NCI-H1105 (cell line): Measurements from ENCODE around the gene USP10.
A peak's percentile ranks its signal among the peaks of the same experiment; 100 is the strongest.

ENCODE experiments used
- DNase-seq: peaks from one replicate; lab custom pipeline; 2025; lab: John Stamatoyannopoulos, UW

The USP10 gene

DNA sequence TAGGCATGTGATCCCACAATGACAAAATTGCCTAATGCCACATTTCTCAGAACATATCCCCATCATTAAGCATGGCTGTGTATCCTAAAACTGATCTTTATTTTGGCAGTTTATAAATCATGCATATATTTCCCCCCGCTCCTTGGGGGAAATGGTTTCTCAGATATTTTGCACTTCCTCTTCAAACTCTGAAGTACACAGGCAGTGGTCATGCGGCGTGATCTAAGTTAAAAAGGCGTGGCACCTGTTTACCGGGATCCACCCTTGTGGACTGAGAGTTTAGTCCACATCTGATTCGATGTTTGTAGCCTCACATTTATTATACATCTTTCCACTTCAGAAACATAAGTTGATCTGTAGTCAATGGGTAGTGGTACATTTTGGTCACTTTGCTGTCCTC lies 51.4 kb downstream of the USP10 start:
- no peak for DNase-seq

DNA sequence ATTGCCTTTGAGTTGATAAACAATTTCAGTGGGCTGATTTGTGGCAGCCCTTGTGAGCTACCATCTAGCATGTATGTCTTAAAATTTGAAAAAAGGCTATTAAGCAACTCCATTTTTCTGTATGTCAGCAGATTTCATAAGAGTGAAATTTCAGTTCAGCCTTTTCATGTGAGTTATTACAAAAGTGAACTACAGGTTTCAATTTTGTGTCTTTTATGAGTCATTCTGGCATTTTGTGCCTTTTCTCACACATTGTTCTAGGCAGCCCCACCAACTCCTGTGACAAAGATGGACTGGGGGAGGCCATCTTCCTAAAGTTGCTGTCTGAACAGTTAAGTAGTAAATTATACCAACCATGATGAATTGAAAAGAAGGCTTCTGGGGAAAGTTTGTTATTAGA lies 52.1 kb downstream of the USP10 start:
- DNase-seq, result no peak

DNA sequence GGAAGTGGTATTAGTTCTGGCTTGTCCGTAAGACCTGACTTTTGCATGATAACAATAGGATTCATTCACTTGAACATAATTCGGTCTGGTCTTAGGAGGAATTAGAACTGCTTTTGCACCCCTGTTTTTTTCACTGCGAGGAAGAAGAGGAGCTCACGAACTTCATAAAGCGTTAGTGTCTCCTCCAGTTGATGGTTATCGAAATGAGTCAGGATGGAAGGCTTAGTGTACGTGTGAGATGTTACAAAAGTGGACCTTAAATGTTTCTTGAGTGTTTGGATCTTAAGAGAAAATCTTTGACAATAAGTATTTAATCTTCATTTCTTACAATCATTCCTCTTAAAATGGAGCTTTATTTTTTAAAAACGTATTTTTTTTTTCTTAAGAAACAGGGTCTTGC lies 52.8 kb downstream of the USP10 start:
- DNase-seq, result no peak

DNA sequence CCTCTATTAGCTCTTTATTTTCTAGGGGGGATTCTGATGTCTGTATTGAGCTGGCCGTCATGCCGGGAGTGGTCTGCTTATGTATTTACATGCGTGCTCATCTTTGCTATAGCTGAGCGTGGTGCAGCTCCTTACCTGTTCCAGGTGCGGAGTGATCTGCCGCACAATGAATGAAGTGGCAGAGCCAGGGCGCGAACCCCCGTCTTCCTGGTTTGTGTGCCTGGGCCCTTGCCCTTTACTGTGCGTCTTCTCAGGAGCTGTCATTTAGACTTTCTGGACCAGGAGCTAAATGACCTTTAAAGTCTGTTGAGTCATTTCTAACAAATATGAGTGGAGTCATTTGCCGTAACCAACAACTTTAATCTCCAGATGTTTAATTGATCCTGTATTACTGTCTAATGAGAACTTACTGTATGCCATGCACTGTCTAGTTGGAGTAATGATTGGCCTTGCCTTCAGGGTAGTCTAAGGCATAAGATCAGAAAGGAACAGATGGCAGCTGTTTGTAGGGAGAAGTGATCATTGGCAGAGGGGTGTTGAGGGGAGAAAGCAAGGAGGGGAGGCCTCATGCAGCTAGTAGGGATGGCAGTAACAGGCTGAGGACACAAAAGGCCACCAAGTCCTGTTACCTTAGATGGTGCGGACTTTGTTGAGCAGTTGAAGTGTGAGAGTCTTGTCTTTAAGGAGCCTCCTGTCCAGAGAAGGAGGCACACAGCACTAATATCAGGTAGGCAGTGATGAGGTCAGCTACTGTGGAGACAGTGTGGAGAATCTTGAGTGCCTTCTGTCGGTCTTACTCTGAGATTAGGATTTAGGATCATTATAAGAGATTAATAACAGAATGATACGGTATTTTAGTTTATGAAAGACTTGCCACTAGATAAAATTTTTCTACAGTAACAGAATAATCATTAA lies 53.9 kb downstream of the USP10 start:
- no peak for DNase-seq

DNA sequence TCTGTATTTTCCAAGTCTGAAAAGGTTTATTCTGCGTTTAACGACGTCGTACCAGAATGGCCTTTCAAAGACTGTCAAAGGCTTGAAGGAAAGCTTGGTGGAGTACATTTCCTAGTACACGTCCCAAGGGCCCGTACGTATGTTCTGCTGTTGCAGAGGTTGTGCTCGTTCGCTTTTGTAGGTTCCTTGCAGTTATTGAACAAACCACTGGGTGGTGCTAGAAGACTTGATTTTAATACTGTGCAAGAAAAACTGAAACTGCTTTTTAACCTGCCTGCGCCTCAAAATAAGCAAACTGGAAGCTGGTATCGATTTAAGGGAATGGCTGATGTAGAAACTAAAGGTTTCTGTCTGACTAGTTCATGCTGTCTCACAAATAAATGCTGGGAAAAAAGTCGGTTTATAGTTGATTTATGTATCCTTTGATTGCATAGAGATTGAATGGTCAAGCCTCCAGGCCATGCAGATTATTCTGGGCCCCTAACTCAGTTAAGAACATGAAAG lies 54.6 kb downstream of the USP10 start:
- peak; percentile 19 for DNase-seq

DNA sequence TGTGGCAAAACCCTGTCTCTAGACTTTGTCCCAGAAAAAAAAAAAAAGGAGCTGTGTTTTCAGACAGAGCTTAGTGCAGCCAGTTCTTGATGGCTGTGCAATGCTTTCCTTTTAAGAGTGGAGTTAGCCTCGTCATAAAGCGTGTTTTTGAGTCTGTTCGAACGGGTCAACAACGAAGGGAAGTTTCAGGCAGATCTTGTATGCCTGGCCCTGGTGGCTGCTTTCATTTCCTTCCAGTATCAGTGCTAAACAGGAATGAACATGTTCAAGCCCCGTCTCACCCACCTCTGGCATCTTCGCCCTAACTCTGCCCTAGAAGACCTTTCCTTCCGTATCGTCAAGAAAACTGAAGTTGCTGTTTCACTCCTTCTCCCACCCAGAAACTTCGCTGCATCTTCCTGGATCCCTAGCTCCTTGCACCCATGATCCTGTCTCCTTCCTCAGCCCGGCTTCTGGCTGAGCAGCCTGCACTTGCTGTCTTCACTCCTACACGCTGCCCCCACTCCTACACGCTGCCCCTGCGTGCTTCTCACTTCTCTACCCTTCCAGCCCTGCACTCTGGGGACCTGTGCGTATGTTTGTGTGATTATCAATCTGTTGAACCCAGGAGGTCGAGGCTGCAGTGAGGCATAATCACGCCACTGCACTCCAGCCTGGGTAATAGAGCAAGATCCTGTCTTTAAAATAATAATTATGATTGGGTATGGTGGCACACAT lies 55.3 kb downstream of the USP10 start:
- DNase-seq, result no peak

DNA sequence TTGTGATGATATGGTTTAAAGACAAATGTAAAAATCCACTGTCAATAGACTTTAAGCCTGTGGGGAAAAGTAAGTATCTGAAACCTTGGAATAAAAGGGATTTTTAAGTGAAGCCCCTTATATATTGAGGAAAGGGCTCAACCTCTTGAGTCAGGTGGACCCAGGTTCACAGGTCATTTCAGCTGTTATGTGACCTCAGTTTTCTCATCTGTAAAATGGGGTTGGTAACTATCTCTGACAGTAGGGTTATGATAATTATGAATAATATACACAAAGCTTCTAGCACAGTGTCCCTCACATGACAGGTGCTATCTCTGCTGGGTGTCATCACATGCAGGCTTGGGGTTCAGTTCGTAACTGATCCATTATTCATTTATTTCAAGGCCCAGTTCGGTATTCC lies 57.0 kb downstream of the USP10 start:
- DNase-seq, result no peak

DNA sequence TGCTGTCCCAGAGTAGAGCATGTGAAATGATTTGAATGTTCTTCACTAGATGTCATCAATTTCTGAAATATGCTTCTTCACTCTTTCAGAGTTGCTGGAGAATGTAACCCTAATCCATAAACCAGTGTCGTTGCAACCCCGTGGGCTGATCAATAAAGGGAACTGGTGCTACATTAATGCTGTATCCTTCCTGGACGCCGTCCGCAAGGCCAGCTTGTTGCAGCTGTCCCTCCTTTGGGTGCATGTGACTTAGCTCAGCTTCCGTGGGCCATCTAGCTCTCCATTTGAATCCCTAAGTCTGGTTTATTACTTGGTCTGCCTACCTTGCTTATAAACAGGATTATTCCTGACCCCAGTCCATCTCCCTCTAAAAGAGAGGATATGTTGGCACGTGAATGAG lies 58.8 kb downstream of the USP10 start:
- DNase-seq, result no peak

DNA sequence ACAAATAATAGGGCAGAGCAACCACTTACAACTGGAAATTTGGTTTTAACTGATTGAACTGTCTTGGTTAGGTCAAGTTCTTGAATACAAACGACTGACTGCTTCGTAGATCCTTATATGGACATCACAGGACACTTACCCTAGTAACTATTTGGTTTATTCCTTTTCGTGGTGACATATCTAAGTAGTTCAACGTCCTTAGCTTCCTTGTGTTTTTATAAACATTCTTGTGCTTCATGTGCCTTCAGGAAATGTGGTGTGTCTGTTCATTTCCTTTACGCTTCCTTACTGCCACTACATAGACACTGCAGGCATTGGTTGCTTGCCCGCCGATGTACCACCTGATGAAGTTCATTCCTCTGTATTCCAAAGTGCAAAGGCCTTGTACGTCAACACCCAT lies 59.3 kb downstream of the USP10 start:
- DNase-seq, result no peak

DNA sequence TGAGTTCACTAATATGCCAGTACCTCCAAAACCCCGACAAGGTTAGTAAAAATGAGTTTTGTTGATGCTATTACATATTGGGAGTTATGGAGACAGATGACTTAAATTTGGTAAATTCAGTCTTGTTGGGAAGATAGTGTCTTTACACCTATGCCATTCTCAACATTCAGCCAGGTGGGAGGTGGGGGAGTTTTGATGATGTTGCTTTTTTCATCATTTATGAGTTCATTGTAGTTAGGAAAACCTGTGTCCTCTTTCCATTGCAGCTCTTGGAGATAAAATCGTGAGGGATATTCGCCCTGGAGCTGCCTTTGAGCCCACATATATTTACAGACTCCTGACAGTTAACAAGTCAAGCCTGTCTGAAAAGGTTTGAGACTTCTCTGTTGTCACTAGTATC lies 60.1 kb downstream of the USP10 start:
- no peak for DNase-seq

DNA sequence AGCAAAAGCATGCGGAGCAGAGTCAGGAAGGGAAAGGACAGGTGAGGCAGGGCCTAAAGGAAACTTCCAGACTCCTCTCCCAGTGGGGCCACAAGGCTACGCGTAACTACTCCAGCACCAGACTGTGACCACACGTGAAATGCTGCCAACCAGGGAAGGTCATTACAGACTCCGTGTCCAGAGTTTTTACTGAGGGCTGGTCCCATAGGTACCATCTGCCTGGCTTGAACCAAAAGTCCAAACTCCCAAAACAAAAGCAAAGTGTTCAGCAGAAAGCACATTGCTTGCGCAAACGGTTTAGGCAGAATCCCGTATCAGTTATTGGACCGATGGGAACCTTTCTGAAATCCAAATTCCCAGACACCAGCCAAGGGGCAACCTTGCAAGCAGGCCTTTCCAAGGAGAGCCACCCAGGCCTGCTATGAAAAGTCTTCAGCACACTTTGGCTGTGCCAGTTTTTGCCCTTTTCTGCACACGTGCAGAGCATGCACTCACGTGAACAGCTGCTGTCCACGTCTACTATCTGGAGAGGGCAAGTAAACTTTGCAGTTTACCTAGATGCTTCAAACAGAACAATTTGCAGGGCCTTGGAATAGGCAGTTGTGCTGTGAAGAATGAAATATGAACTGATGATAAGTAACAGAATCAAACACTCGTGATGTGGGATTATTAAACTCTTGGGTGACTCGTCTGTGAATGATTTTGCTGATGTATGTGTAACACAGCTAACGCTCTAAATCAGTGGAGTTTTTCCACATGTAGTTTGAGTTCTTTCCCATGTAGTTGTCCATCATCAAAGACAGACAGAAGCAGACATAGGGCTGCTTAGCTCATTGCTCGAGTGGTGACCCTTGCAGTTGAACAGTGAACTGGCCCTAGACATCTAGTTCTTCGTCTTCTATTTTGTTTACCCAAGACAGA lies 61.9 kb downstream of the USP10 start:
- DNase-seq, result no peak

DNA sequence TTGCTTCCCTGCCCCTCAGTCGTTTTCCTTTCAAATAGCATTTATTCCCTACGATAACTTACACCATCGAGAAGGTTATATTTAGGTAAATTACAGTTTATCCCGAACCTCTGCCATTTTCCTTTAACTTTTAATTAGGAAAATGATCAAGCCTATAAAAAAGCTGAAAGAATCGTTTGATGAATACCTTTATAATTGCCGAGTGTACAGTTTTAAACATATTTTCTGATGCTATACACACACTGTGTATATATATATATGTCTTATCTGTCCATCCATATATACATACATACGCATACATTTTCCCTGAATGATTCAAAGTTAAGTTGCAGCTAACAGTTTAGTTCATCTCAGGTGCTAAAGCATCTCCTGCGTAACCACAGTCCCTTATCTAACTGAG lies 63.4 kb downstream of the USP10 start:
- no peak for DNase-seq

DNA sequence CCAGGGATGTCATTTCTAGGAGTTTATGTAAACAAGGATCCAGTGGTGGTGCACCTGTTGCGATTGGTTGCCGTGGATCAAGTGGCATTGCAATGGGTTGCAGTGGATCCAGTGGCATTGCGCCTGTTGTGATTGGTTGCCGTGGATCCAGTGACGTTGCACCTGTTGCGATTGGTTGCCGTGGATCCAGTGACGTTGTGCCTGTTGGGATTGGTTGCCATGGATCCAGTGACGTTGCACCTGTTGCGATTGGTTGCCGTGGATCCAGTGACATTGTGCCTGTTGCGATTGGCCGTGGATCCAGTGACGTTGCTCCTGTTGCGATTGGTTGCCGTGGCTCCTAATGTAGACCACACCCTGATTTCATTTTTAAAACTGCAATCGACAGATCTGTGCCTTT lies 63.8 kb downstream of the USP10 start:
- no peak for DNase-seq

DNA sequence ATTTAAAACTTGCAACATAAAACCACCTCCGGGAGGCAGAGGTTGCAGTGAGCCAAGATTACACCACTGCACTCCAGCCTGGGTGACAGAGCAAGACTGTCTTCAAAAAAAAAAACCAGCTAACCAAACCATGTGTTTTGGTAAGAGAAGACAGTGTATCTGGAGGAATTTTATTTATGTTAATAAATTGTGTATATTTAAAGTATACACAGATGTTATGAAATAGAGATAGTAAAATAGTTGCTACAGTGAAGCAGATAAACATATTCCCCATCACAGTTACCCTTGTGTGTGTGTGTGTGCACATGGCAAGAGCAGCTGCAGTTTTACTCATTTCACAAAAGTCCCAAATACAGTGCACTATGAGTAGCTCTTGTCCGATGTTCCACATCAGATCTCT lies 65.2 kb downstream of the USP10 start:
- DNase-seq, result no peak

DNA sequence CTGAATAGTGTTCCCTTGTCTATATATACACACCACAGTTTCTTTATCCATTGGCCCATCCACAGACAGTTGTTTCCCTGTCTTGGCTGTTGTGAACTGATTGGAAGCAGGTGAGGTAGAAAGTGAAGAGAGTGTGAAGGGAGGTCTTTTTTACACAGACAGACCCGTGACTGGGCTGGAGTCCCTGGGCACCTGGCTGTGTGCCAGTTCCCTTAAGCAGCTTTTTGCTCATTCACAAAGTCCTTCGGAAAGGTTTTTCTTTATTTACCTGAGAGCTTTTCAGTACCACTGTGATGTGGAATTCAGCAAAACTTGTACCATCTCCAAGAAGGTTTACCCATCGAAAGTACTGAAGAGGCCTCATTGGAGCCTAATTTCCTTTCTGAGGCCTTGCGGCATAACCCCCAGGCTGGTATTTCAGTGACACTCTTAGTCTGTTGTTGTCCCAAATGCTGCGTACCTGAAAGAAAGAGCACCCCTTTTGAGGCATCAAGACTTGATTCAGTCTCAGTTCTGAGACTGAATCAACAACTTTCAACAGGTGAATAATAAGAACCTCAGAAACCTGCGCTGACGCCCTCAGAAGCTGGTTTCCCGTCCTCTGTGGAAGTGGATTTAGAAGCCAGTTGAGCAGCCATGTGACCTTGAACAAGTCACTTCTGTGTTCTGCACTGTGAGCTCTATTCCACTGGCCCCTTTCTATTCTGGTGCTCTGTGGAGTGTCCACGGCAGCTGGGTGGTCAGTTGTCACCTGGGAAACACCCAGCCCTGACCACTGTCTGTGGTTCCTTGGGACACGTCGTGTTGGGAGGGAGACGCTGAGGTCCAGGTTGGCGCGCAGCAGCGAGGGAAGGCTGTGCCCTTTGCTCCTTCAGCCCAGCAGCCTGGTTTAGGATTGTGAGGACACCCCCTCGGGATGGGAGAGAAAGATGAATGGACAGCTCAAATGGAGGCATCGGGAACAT lies 66.1 kb downstream of the USP10 start:
- DNase-seq, result no peak

DNA sequence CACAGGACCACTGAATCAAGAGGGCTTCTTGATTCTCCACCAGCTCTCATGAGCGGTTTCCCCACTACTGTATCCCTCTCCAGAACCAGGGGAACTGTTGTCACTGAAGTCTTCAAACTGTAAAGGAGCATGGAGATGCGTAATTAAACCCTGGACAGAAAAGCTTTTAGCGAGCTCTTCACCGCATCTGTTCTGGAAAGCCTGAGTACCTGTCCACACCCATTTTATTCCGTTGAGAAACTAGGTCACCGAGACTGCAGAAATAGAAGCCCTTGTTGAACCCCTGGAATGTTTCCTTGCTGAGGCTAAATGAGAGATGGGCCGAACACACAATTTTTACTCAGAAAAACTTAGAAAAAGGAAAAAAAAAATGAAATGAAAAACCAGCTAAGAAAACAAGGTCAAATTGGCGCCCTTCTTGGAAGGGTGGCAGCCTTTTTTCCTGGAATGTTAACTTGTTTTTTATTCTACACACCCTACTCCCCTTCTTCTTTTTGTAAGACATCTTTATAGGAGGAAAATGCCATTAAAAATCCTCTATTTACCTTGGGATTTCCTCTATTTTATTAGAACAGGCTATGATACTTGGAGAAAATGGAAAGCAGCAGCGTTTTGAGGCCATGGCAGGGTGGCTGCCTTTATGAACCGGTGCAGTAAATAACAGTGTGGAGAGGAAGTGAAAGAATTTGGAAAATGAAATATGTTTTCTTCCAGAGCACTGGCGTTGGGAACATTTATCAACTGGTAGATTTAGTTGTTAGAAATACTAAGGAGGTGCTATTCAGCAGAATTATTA lies 67.4 kb downstream of the USP10 start:
- DNase-seq, result no peak

DNA sequence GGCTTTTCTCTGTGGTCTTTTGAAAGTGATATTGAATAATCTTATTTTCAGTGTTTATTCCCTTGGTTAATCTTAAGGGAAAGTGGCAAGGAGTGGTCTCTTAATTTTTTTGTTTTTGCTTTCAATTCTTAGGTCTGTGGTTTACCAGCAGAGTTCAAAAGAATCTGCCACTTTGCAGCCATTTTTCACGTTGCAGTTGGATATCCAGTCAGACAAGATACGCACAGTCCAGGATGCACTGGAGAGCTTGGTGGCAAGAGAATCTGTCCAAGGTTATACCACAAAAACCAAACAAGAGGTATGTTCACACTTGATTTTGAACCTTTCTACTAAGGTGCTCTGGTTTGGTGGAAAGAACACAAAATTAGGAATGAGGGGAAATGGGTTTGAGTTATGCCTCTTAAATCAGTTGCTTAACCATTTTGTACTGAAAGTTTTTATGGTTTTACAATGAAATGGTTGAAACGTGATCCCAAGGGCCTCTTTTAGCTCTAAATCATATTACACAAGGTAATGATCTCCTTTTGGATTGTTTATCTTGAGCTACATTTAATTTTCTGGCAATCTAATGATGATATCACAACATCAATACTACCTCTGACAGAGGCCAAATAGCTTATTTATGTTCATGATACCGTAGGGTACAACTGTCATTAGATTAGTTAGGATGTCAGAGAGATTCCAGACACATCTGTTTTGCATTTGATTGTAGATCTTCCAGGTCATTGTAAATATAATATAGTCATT lies 68.4 kb downstream of the USP10 start:
- no peak for DNase-seq

DNA sequence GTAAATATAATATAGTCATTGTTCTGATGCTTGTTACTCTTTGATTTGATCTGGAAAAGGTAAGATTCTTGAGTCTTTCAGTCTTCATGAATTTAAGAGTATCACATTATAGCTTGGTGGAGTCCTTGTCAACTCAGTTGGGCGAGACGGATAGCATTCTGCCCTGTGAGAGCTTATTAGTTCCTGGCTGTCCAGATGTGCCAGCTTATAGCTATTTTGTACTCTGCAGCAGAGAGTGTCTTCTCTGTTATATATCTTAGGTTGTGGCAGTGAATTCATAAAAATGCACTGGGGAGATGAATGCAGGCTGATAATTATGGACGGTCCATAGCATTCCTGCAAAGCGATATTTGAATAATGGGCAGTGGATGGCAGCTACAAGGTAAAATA lies 69.0 kb downstream of the USP10 start:
- no peak for DNase-seq

DNA sequence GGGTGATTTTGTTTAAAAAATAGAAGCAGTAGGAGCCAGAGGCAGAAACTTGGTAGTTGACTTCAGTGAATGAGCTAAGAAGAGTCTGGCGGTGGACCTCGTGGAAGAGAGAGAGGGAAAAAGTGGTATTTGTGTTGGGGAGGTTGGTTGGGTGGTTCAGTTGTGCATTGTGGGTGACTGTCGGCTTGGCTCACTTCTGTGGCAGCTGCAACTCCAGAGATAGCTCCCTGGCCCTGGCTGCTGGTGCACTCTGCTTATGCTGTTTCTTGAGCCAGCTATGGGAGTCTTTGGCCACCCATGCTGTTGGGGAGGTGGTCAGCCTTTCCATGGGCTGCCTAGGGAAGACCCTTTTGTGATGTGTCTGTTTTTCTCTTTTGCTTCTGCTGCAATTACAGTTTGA lies 69.6 kb downstream of the USP10 start:
- DNase-seq, result no peak

DNA sequence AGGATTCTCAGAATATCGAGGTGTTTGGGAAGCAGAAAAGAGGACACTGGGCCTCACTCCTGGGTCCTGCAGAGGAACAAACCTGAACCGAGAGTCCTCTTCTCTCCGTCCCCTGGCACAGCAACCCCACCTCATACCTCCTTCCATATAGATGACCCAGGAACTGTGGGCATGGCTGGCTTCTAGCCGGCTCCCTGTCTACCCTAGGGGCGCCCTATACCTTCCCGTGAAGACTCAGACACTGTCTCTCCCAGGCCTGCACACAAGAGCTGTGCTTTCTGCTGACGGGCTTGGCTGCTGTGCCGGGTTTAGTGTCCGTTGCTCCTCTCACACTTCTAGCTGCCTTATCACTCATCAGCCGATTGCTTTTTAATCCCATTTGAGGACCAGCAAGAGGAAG lies 73.5 kb downstream of the USP10 start:
- no peak for DNase-seq
